Mesangial cell (primary cell): ENCODE data around the gene CYP4A22. TPM values are rescaled to one million over a fixed set of nuclear protein-coding genes. Genes with fewer than 3 reads are reported as not detected.

Experiments used
- total RNA-seq: library from RNA; depleted of rRNA; stranded (reverse); fragments of >200 nt; gene quantifications from 2 replicates; pipeline ENCODE4 v1.2.3, GENCODE V29; 2015

The CYP4A22 gene
- not detected in 2 replicates for total RNA-seq

GRCh38 chr1:47137198-47137597, at the start of gene CYP4A22:
CYP4A22 (plus strand) TSS chr1:47137441; CDS start chr1:47137486, 45 bp downstream.

GRCh38 chr1:47189844-47190508, 52.7 kb downstream of the CYP4A22 start, which contains the start of gene PDZK1IP1:
PDZK1IP1 (minus strand) TSS chr1:47190036; CDS start chr1:47189932, 104 bp downstream.

Other genes starting within 250 kb of the CYP4A22 start
- gene CYP4A11, start 196.0 kb upstream of the CYP4A22 start, total RNA-seq, result not detected in 2 replicates
- gene CYP4X1, start 113.8 kb upstream of the CYP4A22 start, total RNA-seq, result 1.4 TPM in 1 of 2 replicates, not detected in the other
- gene CYP4Z1, start 70.2 kb upstream of the CYP4A22 start, total RNA-seq, result not detected in 2 replicates
- gene PDZK1IP1, start 52.6 kb downstream of the CYP4A22 start, total RNA-seq, result 7.3 and 122 TPM in 2 replicates
- 1.5 and 2.9 TPM in 2 replicates for gene TAL1, start 94.8 kb downstream of the CYP4A22 start, total RNA-seq
- gene STIL, start 176.7 kb downstream of the CYP4A22 start, total RNA-seq, result 3.2 and 22.2 TPM in 2 replicates
- gene CMPK1, start 196.3 kb downstream of the CYP4A22 start, total RNA-seq, result 25.9 and 39.8 TPM in 2 replicates